T-cell (primary cell): ENCODE data around the gene CDK5RAP3. TPM values are rescaled to one million over a fixed set of nuclear protein-coding genes. Genes with fewer than 3 reads are reported as not detected.

Source experiments
- ATAC-seq, 4 experiments: fragments of 200-7000 bp in 3 of 4; fragments of 150-1000 bp in 1 of 4; cut with Tn5 transposase; replicated peaks in 1 of 4; 1 replicate in 3 of 4; 2 replicates in 1 of 4; pipeline ENCODE4 v1.10.0; 2021; ENCODE audit warnings: moderate library complexity in 3 of 4, mild to moderate bottlenecking in 2 of 4, moderate number of reproducible peaks in 1 of 4
- CTCF ChIA-PET, 2 donors: fragments of 300-600 bp; sonication (Branson Sonifier 250); formaldehyde crosslinking; loops; one replicate each; lab custom pipeline; 2022; ENCODE audit warnings: antibody characterized with exemption in 2 of 2; lab: Charles Lee
- POLR2A ChIA-PET, 2 donors: fragments of 300-600 bp; sonication (Branson Sonifier 250); formaldehyde crosslinking; loops; one replicate each; lab custom pipeline; 2022; ENCODE audit warnings: antibody characterized with exemption in 2 of 2; lab: Charles Lee
- DNase-seq, 35 experiments: peaks; one replicate each; pipeline versions ENCODE4 v3.0.0 to v3.0.0-alpha.2; 2013 to 2023
- H3K27ac ChIP-seq: one replicate; pipeline ENCODE4 v1.5.1; 2013; ENCODE audit warnings: low read length
- H3K27me3 ChIP-seq, 2 experiments: replicated peaks in 1 of 2; 1 replicate in 1 of 2; 2 replicates in 1 of 2; pipeline versions ENCODE4 v1.6.1 to v1.7.0; 2013; ENCODE audit warnings: low read length in 1 of 2, mixed read lengths in 1 of 2; ENCODE audit not compliant: control insufficient read depth in 2 of 2, insufficient read depth in 2 of 2; ENCODE audit errors: extremely low read depth in 1 of 2
- H3K36me3 ChIP-seq, 2 donors: 1 replicate in 1 of 2; 2 replicates in 1 of 2; pipeline versions ENCODE4 v1.6.1 to v1.7.0; 2013; ENCODE audit warnings: low read length in 1 of 2; ENCODE audit not compliant: control insufficient read depth in 2 of 2, insufficient read depth in 1 of 2; ENCODE audit errors: extremely low read depth in 1 of 2
- H3K4me1 ChIP-seq, 2 experiments: 1 replicate in 1 of 2; 2 replicates in 1 of 2; pipeline versions ENCODE4 v1.6.1 to v1.7.0; 2013; ENCODE audit warnings: low read length in 2 of 2, mixed read lengths in 1 of 2; ENCODE audit not compliant: insufficient read depth in 2 of 2, control insufficient read depth in 1 of 2; ENCODE audit errors: extremely low read depth in 1 of 2
- H3K4me3 ChIP-seq, 2 donors: 1 replicate in 1 of 2; 2 replicates in 1 of 2; pipeline versions ENCODE4 v1.5.1 to v1.7.0; 2013; ENCODE audit warnings: mild to moderate bottlenecking in 2 of 2, low read length in 1 of 2, moderate library complexity in 1 of 2; ENCODE audit not compliant: control insufficient read depth in 1 of 2; ENCODE audit errors: extremely low read depth in 1 of 2
- H3K9me3 ChIP-seq: 2 replicates; pipeline ENCODE4 v1.7.0; 2013
- H3K27ac Mint-ChIP-seq, 2 donors: one replicate each; pipeline ENCODE4 v1.8.0; 2020 to 2021; ENCODE audit warnings: mild to moderate bottlenecking in 2 of 2, mixed read lengths in 2 of 2
- H3K27me3 Mint-ChIP-seq, 2 donors: one replicate each; pipeline ENCODE4 v1.8.0; 2021 to 2022; ENCODE audit warnings: mixed read lengths in 2 of 2
- H3K36me3 Mint-ChIP-seq: one replicate; pipeline ENCODE4 v1.8.0; 2021; ENCODE audit warnings: mixed read lengths
- H3K4me1 Mint-ChIP-seq, 3 donors: one replicate each; pipeline ENCODE4 v1.8.0; 2020 to 2022; ENCODE audit warnings: mixed read lengths in 3 of 3, mild to moderate bottlenecking in 1 of 3
- H3K4me3 Mint-ChIP-seq, 3 donors: one replicate each; pipeline ENCODE4 v1.8.0; 2020 to 2022; ENCODE audit warnings: mild to moderate bottlenecking in 3 of 3, mixed read lengths in 3 of 3, moderate library complexity in 3 of 3
- H3K9me3 Mint-ChIP-seq, 3 donors: one replicate each; pipeline ENCODE4 v1.8.0; 2020 to 2022; ENCODE audit warnings: mixed read lengths in 3 of 3
- WGBS: methylation state at CpG from one replicate; pipeline ENCODE4 v1.1.5; 2013; ENCODE audit warnings: missing lambda C conversion rate; ENCODE audit not compliant: insufficient coverage; 5-methylcytosine and 5-hydroxymethylcytosine counted together
- total RNA-seq, 35 experiments: library from RNA in 6 of 35; stranded (reverse) in 6 of 35; fragments of 120-200 nt in 1 of 35; gene quantifications; one replicate each; pipeline versions ENCODE4 v1.2.1 to v1.2.4 and lab custom pipeline; 2013 to 2026

Gene CDK5RAP3
- total RNA-seq (100 to 1,000 TPM; 247 to 349 (median 318) TPM), total RNA-seq (lab: John Stamatoyannopoulos, UW) (8.5 to 54.4 (median 30.7) reads per million in 29 experiments)
- total RNA-seq (2013), result 165 TPM

GRCh38 chr17:47970725-47971499, at the start of gene CDK5RAP3:
TSS of gene CDK5RAP3 (plus strand) at chr17:47971113. CDS start at chr17:47971147, 34 bp downstream.
- Mint-ChIP-seq H3K4me1 (peaks cover 28 to 36% (median 32%) of the 10 kb centered on the region in 3 donors), H3K9me3 (no peaks in the 10 kb centered on the region), H3K4me3 (peak within 1 kb of the TSS; percentile 95 to 99 (median 96)), H3K27ac (peak within 1 kb of the TSS; percentile 77), H3K36me3 (peaks cover 22% of the 10 kb centered on the region), H3K27me3 (no peaks in the 10 kb centered on the region)
- H3K9me3 ChIP-seq, result no peaks in the 10 kb centered on the region
- ChIA-PET CTCF (interaction anchor here (0.5 to 3.1 kb wide), 20 partner anchors 8 to 1258 kb away, joined by 3 to 59 read pairs (median 4); partner anchors contain the start of genes KPNB1 (in 1 of the 2), PNPO (in 1 of the 2), SCRN2 (in 1 of the 2) and SNX11 (in 1 of the 2)), POLR2A (interaction anchor here (0.6 to 1.2 kb wide), 5 partner anchors 24 to 653 kb away, joined by 3 to 6 read pairs (median 4); no protein-coding TSS in a partner anchor)
- H3K27ac ChIP-seq, result peak within 1 kb of the TSS; percentile 19
- H3K4me1 ChIP-seq, result peaks cover 2 to 25% of the 10 kb centered on the region in 2 experiments
- H3K36me3 ChIP-seq, result peaks cover 3 to 23% of the 10 kb centered on the region in 2 donors
- DNase-seq, result peak; percentile 93 to 99 (median 96)
- under 1% methylated on average over 50 of the region's 62 CpGs for WGBS
- ATAC-seq, result peak; percentile 98 to 99 (median 99)
- H3K27me3 ChIP-seq, result peaks cover 0 to 7% of the 10 kb centered on the region in 2 experiments
- H3K4me3 ChIP-seq, result peak within 1 kb of the TSS; percentile 63 to 75

DNA sequence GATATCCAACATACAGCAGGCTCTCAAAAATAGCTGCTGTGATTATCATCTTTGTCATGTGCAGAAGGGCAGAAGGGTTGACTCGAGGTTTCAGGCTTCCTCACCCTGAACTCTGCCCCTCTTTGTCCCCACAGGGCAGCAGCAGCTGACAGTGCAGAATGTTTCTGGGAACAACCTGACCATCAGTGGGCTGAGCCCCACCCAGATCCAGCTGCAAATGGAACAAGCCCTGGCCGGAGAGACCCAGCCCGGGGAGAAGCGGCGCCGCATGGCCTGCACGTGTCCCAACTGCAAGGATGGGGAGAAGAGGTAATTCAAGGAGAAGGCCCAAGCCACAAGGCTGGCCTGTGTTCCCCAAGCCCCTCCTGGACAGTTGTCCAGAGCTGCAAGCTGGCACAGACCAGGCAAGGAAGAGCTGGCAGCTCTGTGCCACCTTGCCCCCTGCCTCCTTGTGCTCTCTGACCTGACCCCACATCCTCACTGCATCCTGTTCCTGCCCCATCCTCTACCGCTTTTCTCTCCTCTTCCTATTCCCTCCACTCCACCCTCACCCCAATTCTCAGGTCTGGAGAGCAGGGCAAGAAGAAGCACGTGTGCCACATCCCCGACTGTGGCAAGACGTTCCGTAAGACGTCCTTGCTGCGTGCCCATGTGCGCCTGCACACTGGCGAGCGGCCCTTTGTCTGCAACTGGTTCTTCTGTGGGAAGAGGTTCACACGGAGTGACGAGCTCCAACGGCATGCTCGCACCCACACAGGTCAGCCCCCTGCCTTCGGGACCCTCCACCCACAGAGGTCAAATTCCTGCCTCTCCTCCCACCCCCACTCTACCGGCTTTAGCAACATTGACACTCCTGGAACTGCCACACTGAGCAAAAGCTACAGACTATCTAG, 45.9 kb upstream of the CDK5RAP3 start:
- Mint-ChIP-seq H3K4me1 (no peaks in the 10 kb centered on the region), H3K27ac (no peak overlapping the region), H3K27me3 (no peaks in the 10 kb centered on the region), H3K36me3 (peaks cover 55% of the 10 kb centered on the region), H3K4me3 (no peak overlapping the region), H3K9me3 (no peaks in the 10 kb centered on the region)
- H3K36me3 ChIP-seq, result peaks cover 4 to 78% of the 10 kb centered on the region in 2 donors
- CTCF ChIA-PET, result no interaction called here
- no peak overlapping the region for H3K4me3 ChIP-seq
- H3K9me3 ChIP-seq, result no peaks in the 10 kb centered on the region
- H3K27ac ChIP-seq, result no peak overlapping the region
- H3K27me3 ChIP-seq, result no peaks in the 10 kb centered on the region
- POLR2A ChIA-PET, result interaction anchor here in 1 of 2 donors (0.7 kb wide), 1 partner anchor 1788 kb away, joined by 3 read pairs; no protein-coding TSS in a partner anchor
- ATAC-seq (no peak), DNase-seq (no peak)
- WGBS, result 92% methylated on average over 15 of the region's 23 CpGs
- no peaks in the 10 kb centered on the region for H3K4me1 ChIP-seq

DNA sequence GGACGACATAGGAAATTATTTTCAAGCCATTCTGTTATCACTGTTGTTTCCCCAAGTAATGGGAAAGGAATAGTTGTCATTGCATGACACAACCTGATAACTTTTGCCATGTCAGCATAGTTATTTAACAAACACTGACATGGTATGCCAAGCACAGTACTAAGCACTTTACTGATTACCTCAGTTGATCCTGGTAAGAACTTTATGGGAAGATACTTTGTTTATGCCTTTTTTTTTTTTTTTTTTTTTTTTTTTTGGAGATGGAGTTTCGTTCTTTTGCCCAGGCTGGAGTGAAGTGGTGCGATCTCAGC, 45.3 kb upstream of the CDK5RAP3 start:
- no peaks in the 10 kb centered on the region for H3K4me1 Mint-ChIP-seq
- H3K36me3 ChIP-seq, result peaks cover 4 to 82% of the 10 kb centered on the region in 2 donors
- no peaks in the 10 kb centered on the region for H3K9me3 Mint-ChIP-seq
- CTCF ChIA-PET, result interaction anchor here in 1 of 2 donors (0.6 kb wide), 2 partner anchors 67 to 859 kb away, joined by 3 to 9 read pairs; no protein-coding TSS in a partner anchor
- POLR2A ChIA-PET, result interaction anchor here in 1 of 2 donors (0.7 kb wide), 1 partner anchor 16 kb away, joined by 4 read pairs; no protein-coding TSS in a partner anchor
- no peaks in the 10 kb centered on the region for H3K27me3 ChIP-seq
- DNase-seq (no peak), ATAC-seq (no peak)
- no peaks in the 10 kb centered on the region for H3K27me3 Mint-ChIP-seq
- H3K4me1 ChIP-seq, result no peaks in the 10 kb centered on the region
- no peak overlapping the region for H3K4me3 Mint-ChIP-seq
- WGBS, result no CpG with 5 or more reads among the region's 3 CpGs
- no peak overlapping the region for H3K27ac ChIP-seq
- no peaks in the 10 kb centered on the region for H3K9me3 ChIP-seq
- H3K4me3 ChIP-seq, result no peak overlapping the region
- H3K36me3 Mint-ChIP-seq, result peaks cover 55% of the 10 kb centered on the region
- H3K27ac Mint-ChIP-seq, result no peak overlapping the region

- 97% methylated on average over 7 of the region's 20 CpGs for WGBS
- H3K36me3 Mint-ChIP-seq, result peaks cover 40% of the 10 kb centered on the region
- H3K9me3 Mint-ChIP-seq, result no peaks in the 10 kb centered on the region
- peaks cover 4 to 71% of the 10 kb centered on the region in 2 donors for H3K36me3 ChIP-seq
- H3K27me3 Mint-ChIP-seq, result no peaks in the 10 kb centered on the region
- POLR2A ChIA-PET, result interaction anchor here in 1 of 2 donors (0.6 kb wide), 1 partner anchor 165 kb away, joined by 8 read pairs; no protein-coding TSS in a partner anchor
- no peaks in the 10 kb centered on the region for H3K4me1 ChIP-seq
- H3K27ac Mint-ChIP-seq, result no peak overlapping the region
- H3K27me3 ChIP-seq, result no peaks in the 10 kb centered on the region
- H3K27ac ChIP-seq, result no peak overlapping the region
- no peaks in the 10 kb centered on the region for H3K4me1 Mint-ChIP-seq
- ATAC-seq (no peak), DNase-seq (no peak)
- H3K4me3 ChIP-seq, result no peak overlapping the region
- H3K9me3 ChIP-seq, result no peaks in the 10 kb centered on the region
- H3K4me3 Mint-ChIP-seq, result no peak overlapping the region
- CTCF ChIA-PET, result no interaction called here
Observed at GRCh38 chr17:47927821-47928400, 43.0 kb upstream of the CDK5RAP3 start.

GRCh38 chr17:47928415-47928814, 42.5 kb upstream of the CDK5RAP3 start:
- Histone ChIP-seq H3K27ac (no peak overlapping the region), H3K4me3 (no peak overlapping the region), H3K27me3 (no peaks in the 10 kb centered on the region), H3K36me3 (peaks cover 4 to 66% of the 10 kb centered on the region in 2 donors), H3K4me1 (no peaks in the 10 kb centered on the region), H3K9me3 (no peaks in the 10 kb centered on the region)
- Mint-ChIP-seq H3K9me3 (no peaks in the 10 kb centered on the region), H3K4me1 (no peaks in the 10 kb centered on the region), H3K27ac (peak overlapping the region in 1 of 2 donors; percentile 8), H3K4me3 (no peak overlapping the region), H3K36me3 (peaks cover 35% of the 10 kb centered on the region), H3K27me3 (no peaks in the 10 kb centered on the region)
- ChIA-PET POLR2A (no interaction called here), CTCF (no interaction called here)
- ATAC-seq, result no peak
- WGBS, result no CpG with 5 or more reads among the region's 2 CpGs
- no peak for DNase-seq
